Liver (tissue), 9 donors: ENCODE data around the gene KDM6A. TPM values are rescaled to one million over a fixed set of nuclear protein-coding genes. Genes with fewer than 3 reads are reported as not detected.

Source experiments
- DNase-seq: peaks from one replicate; pipeline ENCODE4 v3.0.0-alpha.2; 2017; ENCODE audit warnings: low spot score
- H3K27ac ChIP-seq, 2 donors: one replicate each; pipeline ENCODE4 v1.7.0; 2013; ENCODE audit warnings: inconsistent platforms in 2 of 2, low read length in 2 of 2, control low read depth in 1 of 2, low read depth in 1 of 2, mild to moderate bottlenecking in 1 of 2
- H3K27me3 ChIP-seq, 4 donors: one replicate each; pipeline versions ENCODE4 v1.6.1 to v1.7.0; 2013; ENCODE audit warnings: low read length in 3 of 4, inconsistent platforms in 1 of 4, mild to moderate bottlenecking in 1 of 4, moderate library complexity in 1 of 4; ENCODE audit not compliant: control insufficient read depth in 4 of 4, insufficient read depth in 4 of 4
- H3K36me3 ChIP-seq, 4 donors: one replicate each; pipeline versions ENCODE4 v1.6.1 to v1.7.0; 2013; ENCODE audit warnings: low read length in 3 of 4, mild to moderate bottlenecking in 3 of 4, low read depth in 1 of 4, moderate library complexity in 1 of 4; ENCODE audit not compliant: control insufficient read depth in 4 of 4, insufficient read depth in 3 of 4
- H3K4me1 ChIP-seq, 4 donors: one replicate each; pipeline versions ENCODE4 v1.6.1 to v1.7.0; 2013; ENCODE audit warnings: low read length in 3 of 4, mild to moderate bottlenecking in 3 of 4, moderate library complexity in 1 of 4; ENCODE audit not compliant: control insufficient read depth in 4 of 4, insufficient read depth in 4 of 4
- H3K4me3 ChIP-seq, 3 donors: one replicate each; pipeline versions ENCODE4 v1.6.1 to v1.7.0; 2013; ENCODE audit warnings: low read length in 3 of 3, control low read depth in 1 of 3, low read depth in 1 of 3, mild to moderate bottlenecking in 1 of 3
- H3K9ac ChIP-seq, 2 donors: one replicate each; pipeline ENCODE4 v1.7.0; 2013; ENCODE audit warnings: low read length in 2 of 2, mild to moderate bottlenecking in 2 of 2, moderate library complexity in 2 of 2, control low read depth in 1 of 2, low read depth in 1 of 2
- H3K9me3 ChIP-seq, 4 donors: one replicate each; pipeline versions ENCODE4 v1.6.1 to v1.7.0; 2013; ENCODE audit warnings: low read length in 3 of 4; ENCODE audit not compliant: control insufficient read depth in 4 of 4
- ATF3 ChIP-seq: IDR thresholded peaks from 2 replicates; pipeline ENCODE4 v1.6.1; 2016; ENCODE audit warnings: antibody characterized with exemption
- CTCF ChIP-seq: fragments of 150-350 bp; IDR thresholded peaks from 2 replicates; pipeline ENCODE4 v1.5.1; 2017; ENCODE audit warnings: improper control_type of control experiment, low read depth, low read length; ENCODE audit not compliant: missing input control
- EGR1 ChIP-seq, 2 donors: IDR thresholded peaks; 2 replicates each; pipeline ENCODE4 v1.6.1; 2016 to 2018; ENCODE audit warnings: antibody characterized with exemption in 2 of 2, low read depth in 2 of 2
- FOXA1 ChIP-seq: IDR thresholded peaks from 2 replicates; pipeline ENCODE4 v1.6.1; 2016; ENCODE audit warnings: antibody characterized with exemption
- FOXA2 ChIP-seq: IDR thresholded peaks from 2 replicates; pipeline ENCODE4 v1.6.1; 2016; ENCODE audit warnings: antibody characterized with exemption
- GABPA ChIP-seq, 2 donors: IDR thresholded peaks in 1 of 2; conservative IDR thresholded peaks in 1 of 2; 2 replicates each; pipeline ENCODE4 v1.6.1; 2016; ENCODE audit warnings: antibody characterized with exemption in 2 of 2, mild to moderate bottlenecking in 1 of 2, moderate library complexity in 1 of 2
- HNF4A ChIP-seq, 2 donors: conservative IDR thresholded peaks; 2 replicates each; pipeline ENCODE4 v1.6.1; 2016; ENCODE audit warnings: antibody characterized with exemption in 2 of 2, mild to moderate bottlenecking in 2 of 2
- HNF4G ChIP-seq: IDR thresholded peaks from 2 replicates; pipeline ENCODE4 v1.6.1; 2016; ENCODE audit warnings: antibody characterized with exemption
- JUND ChIP-seq, 2 donors: IDR thresholded peaks; 2 replicates each; pipeline ENCODE4 v1.6.1; 2016; ENCODE audit warnings: antibody characterized with exemption in 2 of 2
- MAX ChIP-seq: IDR thresholded peaks from 2 replicates; pipeline ENCODE4 v1.6.1; 2016; ENCODE audit warnings: antibody characterized with exemption
- NR2F2 ChIP-seq: IDR thresholded peaks from 2 replicates; pipeline ENCODE4 v1.6.1; 2016; ENCODE audit warnings: antibody characterized with exemption
- RAD21 ChIP-seq, 2 donors: IDR thresholded peaks; 2 replicates each; pipeline ENCODE4 v1.6.1; 2016; ENCODE audit warnings: antibody characterized with exemption in 2 of 2, mild to moderate bottlenecking in 2 of 2
- RXRA ChIP-seq, 2 donors: IDR thresholded peaks; 2 replicates each; pipeline ENCODE4 v1.6.1; 2017 to 2018; ENCODE audit warnings: antibody characterized with exemption in 2 of 2, mild to moderate bottlenecking in 1 of 2
- SP1 ChIP-seq: IDR thresholded peaks from 2 replicates; pipeline ENCODE4 v1.6.1; 2018; ENCODE audit warnings: antibody characterized with exemption, mild to moderate bottlenecking
- TAF1 ChIP-seq: conservative IDR thresholded peaks from 2 replicates; pipeline ENCODE4 v1.6.1; 2016; ENCODE audit warnings: antibody characterized with exemption, mild to moderate bottlenecking
- YY1 ChIP-seq: IDR thresholded peaks from 2 replicates; pipeline ENCODE4 v1.6.1; 2016; ENCODE audit warnings: antibody characterized with exemption, mild to moderate bottlenecking
- WGBS: extraction: QIAGEN DNeasy Blood & Tissue Kit; methylation state at CpG from one replicate; pipeline ENCODE4 v1.1.7; 2013; 5-methylcytosine and 5-hydroxymethylcytosine counted together
- polyA plus RNA-seq, 2 donors: library from polyadenylated mRNA; stranded (reverse) in 1 of 2; unstranded in 1 of 2; fragments of 200-250 nt in 1 of 2; fragments of >200 nt in 1 of 2; fragmentation: Nextera tagmentation in 1 of 2; extraction: Ambion mirVana in 1 of 2; gene quantifications; one replicate each; pipeline versions ENCODE4 v1.2.1 to v1.2.3, GENCODE V29; 2013 to 2015
- total RNA-seq, 2 donors: library from RNA; depleted of rRNA; stranded (reverse); fragments of >200 nt; gene quantifications; one replicate each; pipeline ENCODE4 v1.2.3, GENCODE V29; 2014
- TF ChIP-seq, protein P1 (sequence below): IDR thresholded peaks from 2 replicates; pipeline ENCODE4 v1.6.1; 2016; ENCODE audit warnings: antibody characterized with exemption
- TF ChIP-seq, protein P2 (sequence below): IDR thresholded peaks from 2 replicates; pipeline ENCODE4 v1.6.1; 2016; ENCODE audit warnings: antibody characterized with exemption, mild to moderate bottlenecking
- donor health status: healthy.
- donor health status: healthy.
- donor health status: healthy.
- donor health status: healthy.
- donor health status: healthy.

KDM6A gene
- total and polyA plus RNA-seq, 4 donors: 5.3 to 30.2 (median 18.2) TPM

DNA sequence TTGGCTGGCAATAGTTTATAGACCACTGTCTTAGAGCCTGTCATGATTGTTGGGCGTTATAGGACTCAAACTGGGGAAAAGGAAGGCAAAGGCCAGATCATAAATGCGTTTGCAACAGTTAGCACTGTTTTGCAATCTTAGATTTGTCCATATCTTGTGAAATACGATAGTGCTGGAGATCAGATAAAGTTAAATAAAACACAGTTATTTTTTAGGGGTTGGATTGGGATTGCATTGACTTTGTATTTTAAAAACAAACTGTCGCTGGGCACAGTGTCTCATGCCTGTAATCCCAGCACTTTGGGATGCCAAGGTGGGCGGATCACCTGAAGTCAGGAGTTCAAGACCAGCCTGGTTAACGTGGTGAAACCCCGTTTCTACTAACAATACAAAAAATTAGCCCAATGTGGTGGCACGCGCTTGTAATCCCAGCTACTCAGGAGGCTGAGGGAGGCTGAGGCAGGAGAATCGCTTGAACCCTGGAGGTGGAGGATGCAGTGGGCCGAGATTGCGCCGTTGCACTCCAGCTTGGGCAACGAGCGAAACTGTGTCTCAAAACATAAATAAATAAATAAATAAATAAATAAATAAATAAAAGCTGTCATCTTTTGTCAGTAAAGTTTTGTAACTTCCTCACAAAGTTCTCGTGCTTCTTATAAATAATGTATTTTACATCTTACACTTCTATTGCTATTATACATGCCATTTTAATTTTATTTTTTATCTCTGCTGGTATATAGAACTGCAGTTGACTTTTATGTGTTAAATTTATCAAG, 117.2 kb downstream of the KDM6A start:
- H3K4me1 ChIP-seq: peaks cover 0 to 6% (median 2%) of the 10 kb centered on the region in 4 donors
- H3K9me3 ChIP-seq: no peaks in the 10 kb centered on the region
- 68% methylated on average over 16 of the region's 16 CpGs for WGBS
- H3K27me3 ChIP-seq: no peaks in the 10 kb centered on the region
- H3K9ac ChIP-seq: no peak overlapping the region
- DNase-seq: no peak
- TF ChIP-seq YY1: peak; percentile 55
- peak; percentile 15 for TF ChIP-seq FOXA2
- TF ChIP-seq SP1: peak; percentile 79
- TF ChIP-seq, protein P1, sequence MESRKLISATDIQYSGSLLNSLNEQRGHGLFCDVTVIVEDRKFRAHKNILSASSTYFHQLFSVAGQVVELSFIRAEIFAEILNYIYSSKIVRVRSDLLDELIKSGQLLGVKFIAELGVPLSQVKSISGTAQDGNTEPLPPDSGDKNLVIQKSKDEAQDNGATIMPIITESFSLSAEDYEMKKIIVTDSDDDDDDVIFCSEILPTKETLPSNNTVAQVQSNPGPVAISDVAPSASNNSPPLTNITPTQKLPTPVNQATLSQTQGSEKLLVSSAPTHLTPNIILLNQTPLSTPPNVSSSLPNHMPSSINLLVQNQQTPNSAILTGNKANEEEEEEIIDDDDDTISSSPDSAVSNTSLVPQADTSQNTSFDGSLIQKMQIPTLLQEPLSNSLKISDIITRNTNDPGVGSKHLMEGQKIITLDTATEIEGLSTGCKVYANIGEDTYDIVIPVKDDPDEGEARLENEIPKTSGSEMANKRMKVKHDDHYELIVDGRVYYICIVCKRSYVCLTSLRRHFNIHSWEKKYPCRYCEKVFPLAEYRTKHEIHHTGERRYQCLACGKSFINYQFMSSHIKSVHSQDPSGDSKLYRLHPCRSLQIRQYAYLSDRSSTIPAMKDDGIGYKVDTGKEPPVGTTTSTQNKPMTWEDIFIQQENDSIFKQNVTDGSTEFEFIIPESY: peak; percentile 70
- no peak for TF ChIP-seq EGR1 (IDR thresholded peaks at IDR 0.05; ENCODE audit: low read depth in 2 of 2)
- peak; percentile 45 for TF ChIP-seq MAX
- peak; percentile 28 for TF ChIP-seq ATF3
- TF ChIP-seq GABPA (IDR thresholded peaks at IDR 0.05 in 1 of 2, conservative IDR thresholded peaks at IDR 0.05 in 1 of 2): no peak
- no peak for TF ChIP-seq HNF4G
- no peak for TF ChIP-seq NR2F2
- TF ChIP-seq FOXA1: no peak
- TF ChIP-seq, protein P2, sequence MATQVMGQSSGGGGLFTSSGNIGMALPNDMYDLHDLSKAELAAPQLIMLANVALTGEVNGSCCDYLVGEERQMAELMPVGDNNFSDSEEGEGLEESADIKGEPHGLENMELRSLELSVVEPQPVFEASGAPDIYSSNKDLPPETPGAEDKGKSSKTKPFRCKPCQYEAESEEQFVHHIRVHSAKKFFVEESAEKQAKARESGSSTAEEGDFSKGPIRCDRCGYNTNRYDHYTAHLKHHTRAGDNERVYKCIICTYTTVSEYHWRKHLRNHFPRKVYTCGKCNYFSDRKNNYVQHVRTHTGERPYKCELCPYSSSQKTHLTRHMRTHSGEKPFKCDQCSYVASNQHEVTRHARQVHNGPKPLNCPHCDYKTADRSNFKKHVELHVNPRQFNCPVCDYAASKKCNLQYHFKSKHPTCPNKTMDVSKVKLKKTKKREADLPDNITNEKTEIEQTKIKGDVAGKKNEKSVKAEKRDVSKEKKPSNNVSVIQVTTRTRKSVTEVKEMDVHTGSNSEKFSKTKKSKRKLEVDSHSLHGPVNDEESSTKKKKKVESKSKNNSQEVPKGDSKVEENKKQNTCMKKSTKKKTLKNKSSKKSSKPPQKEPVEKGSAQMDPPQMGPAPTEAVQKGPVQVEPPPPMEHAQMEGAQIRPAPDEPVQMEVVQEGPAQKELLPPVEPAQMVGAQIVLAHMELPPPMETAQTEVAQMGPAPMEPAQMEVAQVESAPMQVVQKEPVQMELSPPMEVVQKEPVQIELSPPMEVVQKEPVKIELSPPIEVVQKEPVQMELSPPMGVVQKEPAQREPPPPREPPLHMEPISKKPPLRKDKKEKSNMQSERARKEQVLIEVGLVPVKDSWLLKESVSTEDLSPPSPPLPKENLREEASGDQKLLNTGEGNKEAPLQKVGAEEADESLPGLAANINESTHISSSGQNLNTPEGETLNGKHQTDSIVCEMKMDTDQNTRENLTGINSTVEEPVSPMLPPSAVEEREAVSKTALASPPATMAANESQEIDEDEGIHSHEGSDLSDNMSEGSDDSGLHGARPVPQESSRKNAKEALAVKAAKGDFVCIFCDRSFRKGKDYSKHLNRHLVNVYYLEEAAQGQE: peak; percentile 44
- TF ChIP-seq JUND (IDR thresholded peaks at IDR 0.05): peak in 1 of 2 donors; percentile 39
- TF ChIP-seq RAD21 (IDR thresholded peaks at IDR 0.05): peak in 1 of 2 donors; percentile 56
- TF ChIP-seq HNF4A (conservative IDR thresholded peaks at IDR 0.05): peak; percentile 73 to 76
- TF ChIP-seq TAF1: no peak
- TF ChIP-seq CTCF: no peak
- TF ChIP-seq RXRA (IDR thresholded peaks at IDR 0.05): peak; percentile 80 to 83
- H3K36me3 ChIP-seq: no peaks in the 10 kb centered on the region
- peak overlapping the region; percentile 43 to 69 for H3K27ac ChIP-seq
- H3K4me3 ChIP-seq: no peak overlapping the region
